Mammary epithelial cell (primary cell): ENCODE data around the gene APP.

Experiments
- EZH2 ChIP-seq: IDR thresholded peaks from 2 replicates; pipeline ENCODE4 v1.6.1; 2012; ENCODE audit warnings: low read length, inconsistent platforms, borderline replicate concordance
- TF ChIP-seq, protein P1 (sequence below), 2 donors: IDR thresholded peaks in 1 of 2; conservative IDR thresholded peaks in 1 of 2; 2 replicates each; pipeline ENCODE4 v1.5.1; 2011 to 2012; ENCODE audit warnings: inconsistent platforms in 2 of 2, low read length in 2 of 2, mild to moderate bottlenecking in 2 of 2, control low read depth in 1 of 2, low read depth in 1 of 2; ENCODE audit not compliant: insufficient read depth in 1 of 2; ENCODE audit errors: extremely low read depth in 1 of 2

DNA sequence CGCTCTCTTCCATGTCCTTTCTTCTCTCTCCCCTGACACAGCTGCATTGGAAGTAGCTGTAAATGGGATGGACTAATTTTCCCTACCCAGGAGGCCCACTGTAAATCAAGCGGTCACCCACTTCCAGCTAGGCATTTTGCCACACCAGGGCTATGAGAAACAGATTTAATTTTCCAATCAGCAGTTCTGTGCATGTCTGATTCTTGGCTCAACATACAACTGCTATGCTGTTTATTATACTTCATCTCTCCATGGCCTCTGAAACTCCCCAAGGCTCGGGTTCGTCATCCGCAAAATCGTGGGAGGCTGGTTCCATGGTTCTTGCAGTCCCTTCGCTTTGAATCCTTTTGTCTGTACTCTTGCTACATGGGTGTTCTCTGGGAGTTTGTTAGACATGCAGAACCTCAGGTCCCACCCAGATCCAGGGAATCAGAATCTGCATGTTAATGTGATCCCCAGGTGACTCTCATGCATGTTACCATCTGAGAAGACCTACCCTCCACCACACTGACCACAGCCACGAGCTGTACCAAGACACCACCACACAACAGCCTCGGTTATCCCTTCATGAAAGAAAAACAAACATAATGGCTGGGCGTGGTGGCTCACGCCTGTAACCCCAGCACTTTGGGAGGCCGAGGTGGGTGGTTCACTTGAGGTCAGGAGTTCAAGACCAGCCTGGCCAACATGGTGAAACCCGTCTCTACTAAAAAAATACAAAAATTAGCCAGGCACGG, 245.3 kb downstream of the APP start:
- TF ChIP-seq, protein P1, sequence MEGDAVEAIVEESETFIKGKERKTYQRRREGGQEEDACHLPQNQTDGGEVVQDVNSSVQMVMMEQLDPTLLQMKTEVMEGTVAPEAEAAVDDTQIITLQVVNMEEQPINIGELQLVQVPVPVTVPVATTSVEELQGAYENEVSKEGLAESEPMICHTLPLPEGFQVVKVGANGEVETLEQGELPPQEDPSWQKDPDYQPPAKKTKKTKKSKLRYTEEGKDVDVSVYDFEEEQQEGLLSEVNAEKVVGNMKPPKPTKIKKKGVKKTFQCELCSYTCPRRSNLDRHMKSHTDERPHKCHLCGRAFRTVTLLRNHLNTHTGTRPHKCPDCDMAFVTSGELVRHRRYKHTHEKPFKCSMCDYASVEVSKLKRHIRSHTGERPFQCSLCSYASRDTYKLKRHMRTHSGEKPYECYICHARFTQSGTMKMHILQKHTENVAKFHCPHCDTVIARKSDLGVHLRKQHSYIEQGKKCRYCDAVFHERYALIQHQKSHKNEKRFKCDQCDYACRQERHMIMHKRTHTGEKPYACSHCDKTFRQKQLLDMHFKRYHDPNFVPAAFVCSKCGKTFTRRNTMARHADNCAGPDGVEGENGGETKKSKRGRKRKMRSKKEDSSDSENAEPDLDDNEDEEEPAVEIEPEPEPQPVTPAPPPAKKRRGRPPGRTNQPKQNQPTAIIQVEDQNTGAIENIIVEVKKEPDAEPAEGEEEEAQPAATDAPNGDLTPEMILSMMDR (conservative IDR thresholded peaks at IDR 0.05 in 1 of 2, IDR thresholded peaks at IDR 0.05 in 1 of 2; ENCODE audit: extremely low read depth in 1 of 2, insufficient read depth in 1 of 2, low read depth in 1 of 2, low read length in 2 of 2), result no peak
- no peak for TF ChIP-seq EZH2
